ENCODE data around the gene RNF112. TPM values are rescaled to one million over a fixed set of nuclear protein-coding genes. Genes with fewer than 3 reads are reported as not detected.

The RNF112 gene
- total RNA-seq, 3 donors from 2014 or later (not counting 1 experiment from before 2014, with no cell fraction given) = 1.0 to 5.1 (median 5.0) TPM

GRCh38 chr17:19426631-19427030 is 15.6 kb downstream of the RNF112 start:
- Histone ChIP-seq H3K36me3 (ENCODE audit: control insufficient read depth, insufficient read depth, low read length) (no peaks in the 10 kb centered on the region), H3K4me1 (ENCODE audit: control insufficient read depth, insufficient read depth, low read length) (no peaks in the 10 kb centered on the region), H3K4me3 (ENCODE audit: low read length) (no peak overlapping the region), H3K9me3 (ENCODE audit: control insufficient read depth, insufficient read depth, low read length) (no peaks in the 10 kb centered on the region), H3K27me3 (ENCODE audit: control insufficient read depth, insufficient read depth, low read length) (no peaks in the 10 kb centered on the region), H3K27ac (ENCODE audit: low read length) (no peak overlapping the region)
- Mint-ChIP-seq H3K9me3 (no peaks in the 10 kb centered on the region), H3K36me3 (no peaks in the 10 kb centered on the region), H3K27me3 (ENCODE audit: low read depth in 2 of 2) (peaks cover 0 to 5% of the 10 kb centered on the region in 2 donors), H3K27ac (no peak overlapping the region), H3K4me1 (no peaks in the 10 kb centered on the region), H3K4me3 (no peak overlapping the region)
- DNase-seq (no peak), ATAC-seq (no peak)
- WGBS (ENCODE audit: insufficient coverage) = 91% methylated on average over 5 of the region's 5 CpGs
- intact Hi-C loops (cut with micrococcal nuclease) = no loop called here
- TF ChIP-seq, protein P1, sequence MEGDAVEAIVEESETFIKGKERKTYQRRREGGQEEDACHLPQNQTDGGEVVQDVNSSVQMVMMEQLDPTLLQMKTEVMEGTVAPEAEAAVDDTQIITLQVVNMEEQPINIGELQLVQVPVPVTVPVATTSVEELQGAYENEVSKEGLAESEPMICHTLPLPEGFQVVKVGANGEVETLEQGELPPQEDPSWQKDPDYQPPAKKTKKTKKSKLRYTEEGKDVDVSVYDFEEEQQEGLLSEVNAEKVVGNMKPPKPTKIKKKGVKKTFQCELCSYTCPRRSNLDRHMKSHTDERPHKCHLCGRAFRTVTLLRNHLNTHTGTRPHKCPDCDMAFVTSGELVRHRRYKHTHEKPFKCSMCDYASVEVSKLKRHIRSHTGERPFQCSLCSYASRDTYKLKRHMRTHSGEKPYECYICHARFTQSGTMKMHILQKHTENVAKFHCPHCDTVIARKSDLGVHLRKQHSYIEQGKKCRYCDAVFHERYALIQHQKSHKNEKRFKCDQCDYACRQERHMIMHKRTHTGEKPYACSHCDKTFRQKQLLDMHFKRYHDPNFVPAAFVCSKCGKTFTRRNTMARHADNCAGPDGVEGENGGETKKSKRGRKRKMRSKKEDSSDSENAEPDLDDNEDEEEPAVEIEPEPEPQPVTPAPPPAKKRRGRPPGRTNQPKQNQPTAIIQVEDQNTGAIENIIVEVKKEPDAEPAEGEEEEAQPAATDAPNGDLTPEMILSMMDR (IDR thresholded peaks at IDR 0.05) = no peak

DNA sequence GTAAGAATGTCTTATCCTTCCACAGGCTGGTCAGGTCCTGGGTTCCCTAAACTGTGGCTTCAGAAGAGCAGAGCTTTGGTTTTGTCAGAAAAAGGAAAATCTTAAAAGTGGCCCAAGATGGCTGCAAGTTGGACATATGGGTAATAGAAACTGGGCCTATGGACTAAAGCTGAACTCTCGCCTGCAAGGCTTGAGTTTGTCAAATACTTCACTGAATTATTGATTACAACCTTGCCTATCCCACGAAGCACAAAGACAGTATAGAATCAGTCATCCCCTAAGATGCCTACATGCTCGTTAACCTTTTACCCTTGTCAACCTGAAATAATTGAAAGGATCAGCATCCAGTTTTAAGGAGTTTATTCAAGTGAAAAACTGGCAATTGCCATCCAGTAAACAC is 20.7 kb downstream of the RNF112 start:
- H3K27me3 Mint-ChIP-seq (ENCODE audit: low read depth in 2 of 2) = peaks cover 0 to 5% of the 10 kb centered on the region in 2 donors
- no peaks in the 10 kb centered on the region for H3K9me3 Mint-ChIP-seq
- WGBS (ENCODE audit: insufficient coverage) = 91% methylated on average over 3 of the region's 3 CpGs
- no peak overlapping the region for H3K4me3 ChIP-seq (ENCODE audit: low read length)
- no peak for ATAC-seq
- no peak overlapping the region for H3K27ac Mint-ChIP-seq
- no peaks in the 10 kb centered on the region for H3K4me1 Mint-ChIP-seq
- peaks cover 2% of the 10 kb centered on the region for H3K27me3 ChIP-seq (ENCODE audit: control insufficient read depth, insufficient read depth, low read length)
- no peaks in the 10 kb centered on the region for H3K36me3 Mint-ChIP-seq
- H3K4me1 ChIP-seq (ENCODE audit: control insufficient read depth, insufficient read depth, low read length) = no peaks in the 10 kb centered on the region
- no peak overlapping the region for H3K27ac ChIP-seq (ENCODE audit: low read length)
- intact Hi-C loops (cut with micrococcal nuclease) = no loop called here
- TF ChIP-seq, protein P1 (IDR thresholded peaks at IDR 0.05) = no peak
- H3K36me3 ChIP-seq (ENCODE audit: control insufficient read depth, insufficient read depth, low read length) = no peaks in the 10 kb centered on the region
- H3K9me3 ChIP-seq (ENCODE audit: control insufficient read depth, insufficient read depth, low read length) = no peaks in the 10 kb centered on the region
- DNase-seq = no peak
- H3K4me3 Mint-ChIP-seq = no peak overlapping the region

GRCh38 chr17:19433255-19433654 is 22.2 kb downstream of the RNF112 start:
- Histone ChIP-seq H3K27me3 (ENCODE audit: control insufficient read depth, insufficient read depth, low read length) (peaks cover 2% of the 10 kb centered on the region), H3K27ac (ENCODE audit: low read length) (no peak overlapping the region), H3K4me3 (ENCODE audit: low read length) (no peak overlapping the region), H3K9me3 (ENCODE audit: control insufficient read depth, insufficient read depth, low read length) (no peaks in the 10 kb centered on the region), H3K36me3 (ENCODE audit: control insufficient read depth, insufficient read depth, low read length) (no peaks in the 10 kb centered on the region), H3K4me1 (ENCODE audit: control insufficient read depth, insufficient read depth, low read length) (no peaks in the 10 kb centered on the region)
- Mint-ChIP-seq H3K4me3 (no peak overlapping the region), H3K9me3 (no peaks in the 10 kb centered on the region), H3K36me3 (no peaks in the 10 kb centered on the region), H3K27me3 (ENCODE audit: low read depth in 2 of 2) (peaks cover 0 to 2% of the 10 kb centered on the region in 2 donors), H3K27ac (no peak overlapping the region), H3K4me1 (no peaks in the 10 kb centered on the region)
- TF ChIP-seq, protein P1 (IDR thresholded peaks at IDR 0.05) = no peak
- no peak for ATAC-seq
- intact Hi-C loops (cut with micrococcal nuclease) = no loop called here
- WGBS (ENCODE audit: insufficient coverage) = 99% methylated on average over 4 of the region's 5 CpGs
- no peak for DNase-seq

GRCh38 chr17:19433727-19434340 is 22.8 kb downstream of the RNF112 start:
- Histone ChIP-seq H3K4me1 (ENCODE audit: control insufficient read depth, insufficient read depth, low read length) (no peaks in the 10 kb centered on the region), H3K9me3 (ENCODE audit: control insufficient read depth, insufficient read depth, low read length) (no peaks in the 10 kb centered on the region), H3K4me3 (ENCODE audit: low read length) (no peak overlapping the region), H3K36me3 (ENCODE audit: control insufficient read depth, insufficient read depth, low read length) (no peaks in the 10 kb centered on the region), H3K27ac (ENCODE audit: low read length) (no peak overlapping the region), H3K27me3 (ENCODE audit: control insufficient read depth, insufficient read depth, low read length) (peaks cover 2% of the 10 kb centered on the region)
- intact Hi-C loops (cut with micrococcal nuclease) = no loop called here
- DNase-seq = peak in 1 of 2 donors; percentile 32
- Mint-ChIP-seq H3K27me3 (ENCODE audit: low read depth in 2 of 2) (peaks cover 0 to 2% of the 10 kb centered on the region in 2 donors), H3K9me3 (no peaks in the 10 kb centered on the region), H3K4me3 (no peak overlapping the region), H3K4me1 (no peaks in the 10 kb centered on the region), H3K36me3 (no peaks in the 10 kb centered on the region), H3K27ac (no peak overlapping the region)
- TF ChIP-seq, protein P1 (IDR thresholded peaks at IDR 0.05) = no peak
- ATAC-seq = no peak
- 82% methylated on average over 2 of the region's 2 CpGs for WGBS (ENCODE audit: insufficient coverage)

Data from natural killer cell (primary cell).